Kidney (tissue), 14 donors: ENCODE data around the gene GPC1. TPM values are rescaled to one million over a fixed set of nuclear protein-coding genes. Genes with fewer than 3 reads are reported as not detected.

Experiments used
- DNase-seq, 5 donors: peaks; one replicate each; pipeline ENCODE4 v3.0.0-alpha.2; 2013 to 2020
- FAIRE-seq: peaks from 2 replicates; lab custom pipeline; 2012; peaks lifted over from hg19 to GRCh38; lab: Jason Lieb, UNC
- H3K27ac ChIP-seq, 2 donors: one replicate each; pipeline ENCODE4 v1.7.0; 2013; ENCODE audit warnings: low read depth in 2 of 2, low read length in 2 of 2, inconsistent platforms in 1 of 2
- H3K27me3 ChIP-seq: one replicate; pipeline ENCODE4 v1.7.1; 2013; ENCODE audit warnings: low read length, inconsistent platforms; ENCODE audit not compliant: control insufficient read depth, insufficient read depth
- H3K36me3 ChIP-seq, 3 donors: one replicate each; pipeline versions ENCODE4 v1.7.0 to v1.7.1; 2013; ENCODE audit warnings: low read length in 3 of 3, control low read depth in 1 of 3, inconsistent platforms in 1 of 3; ENCODE audit not compliant: insufficient read depth in 3 of 3, control insufficient read depth in 2 of 3
- H3K4me1 ChIP-seq, 3 donors: one replicate each; pipeline versions ENCODE4 v1.7.0 to v1.7.1; 2013; ENCODE audit warnings: low read length in 3 of 3, inconsistent platforms in 1 of 3, low read depth in 1 of 3; ENCODE audit not compliant: control insufficient read depth in 2 of 3, insufficient read depth in 2 of 3
- H3K4me3 ChIP-seq, 3 donors: one replicate each; pipeline versions ENCODE4 v1.7.0 to v1.8.1; 2013; ENCODE audit warnings: low read length in 3 of 3, control low read depth in 1 of 3, inconsistent platforms in 1 of 3
- H3K9ac ChIP-seq, 3 donors: one replicate each; pipeline versions ENCODE4 v1.7.0 to v1.7.1; 2013; ENCODE audit warnings: low read length in 3 of 3, control low read depth in 1 of 3, inconsistent platforms in 1 of 3
- H3K9me3 ChIP-seq, 3 donors: one replicate each; pipeline versions ENCODE4 v1.7.0 to v1.7.1; 2013; ENCODE audit warnings: low read length in 3 of 3, control low read depth in 1 of 3, inconsistent platforms in 1 of 3; ENCODE audit not compliant: control insufficient read depth in 2 of 3, insufficient read depth in 1 of 3
- intact Hi-C: fragments of 100-400 bp; cut with DNase I; formaldehyde crosslinking; loops from one replicate; pipeline ENCODE4 v1.11.1; 2022
- polyA plus RNA-seq: library from polyadenylated mRNA; stranded (reverse); fragments of 350-450 nt; fragmentation: Illumina TruSeq; extraction: RNeasy Lipid Tissue Mini Kit (QIAGEN cat#74804); gene quantifications from one replicate; pipeline ENCODE4 v1.2.3, GENCODE V29; 2014; ENCODE audit warnings: low read depth, low replicate concordance; ENCODE audit not compliant: insufficient read depth
- total RNA-seq: library from RNA; stranded (reverse); fragmentation: NEBNext Ultra II Directional; extraction: Animal tissue kit (Norgen Biotek cat#: 25700); gene quantifications from one replicate; pipeline ENCODE4 v1.2.1, GENCODE V29; 2021
- TF ChIP-seq, protein P1 (sequence below): IDR thresholded peaks from 3 replicates; pipeline ENCODE4 v1.5.1; 2012; ENCODE audit warnings: mild to moderate bottlenecking, moderate library complexity, borderline replicate concordance; ENCODE audit not compliant: insufficient read depth; ENCODE audit errors: extremely low read depth
- donor health status: control.
- donor health status: control.
- donor health status: control.
- donor health status: control.
- donor health status: control.
- donor health status: DM: yes; HTN: yes; CAD: no.
- donor health status: Normal renal cell carcinoma (clear cell type).

GPC1 gene
- total and polyA plus RNA-seq, 2 donors from 2014 or later: 18.4 to 124 TPM

DNA sequence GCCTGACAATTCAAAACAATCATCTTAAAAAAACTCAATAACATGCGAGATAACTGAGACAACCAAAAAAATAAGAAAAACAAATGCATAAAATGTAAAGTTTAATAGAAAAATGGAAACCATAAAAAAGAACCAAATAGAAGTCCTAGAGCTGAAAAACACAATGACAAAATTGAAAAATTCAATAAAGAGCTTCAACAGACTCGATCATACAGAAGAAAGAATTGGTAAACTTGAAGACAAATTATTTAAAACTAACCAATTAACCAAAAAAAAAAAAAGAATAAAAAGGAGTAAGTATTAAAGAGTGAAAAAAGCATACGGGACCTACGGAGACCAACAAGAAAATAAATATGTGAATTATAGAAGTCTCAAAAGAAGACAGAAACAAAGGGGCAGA is 37.7 kb downstream of the GPC1 start:
- TF ChIP-seq, protein P1, sequence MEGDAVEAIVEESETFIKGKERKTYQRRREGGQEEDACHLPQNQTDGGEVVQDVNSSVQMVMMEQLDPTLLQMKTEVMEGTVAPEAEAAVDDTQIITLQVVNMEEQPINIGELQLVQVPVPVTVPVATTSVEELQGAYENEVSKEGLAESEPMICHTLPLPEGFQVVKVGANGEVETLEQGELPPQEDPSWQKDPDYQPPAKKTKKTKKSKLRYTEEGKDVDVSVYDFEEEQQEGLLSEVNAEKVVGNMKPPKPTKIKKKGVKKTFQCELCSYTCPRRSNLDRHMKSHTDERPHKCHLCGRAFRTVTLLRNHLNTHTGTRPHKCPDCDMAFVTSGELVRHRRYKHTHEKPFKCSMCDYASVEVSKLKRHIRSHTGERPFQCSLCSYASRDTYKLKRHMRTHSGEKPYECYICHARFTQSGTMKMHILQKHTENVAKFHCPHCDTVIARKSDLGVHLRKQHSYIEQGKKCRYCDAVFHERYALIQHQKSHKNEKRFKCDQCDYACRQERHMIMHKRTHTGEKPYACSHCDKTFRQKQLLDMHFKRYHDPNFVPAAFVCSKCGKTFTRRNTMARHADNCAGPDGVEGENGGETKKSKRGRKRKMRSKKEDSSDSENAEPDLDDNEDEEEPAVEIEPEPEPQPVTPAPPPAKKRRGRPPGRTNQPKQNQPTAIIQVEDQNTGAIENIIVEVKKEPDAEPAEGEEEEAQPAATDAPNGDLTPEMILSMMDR: no peak
- DNase-seq: no peak
- Histone ChIP-seq H3K9me3 (peaks cover 0 to 5% (median 2%) of the 10 kb centered on the region in 3 donors), H3K27ac (no peak overlapping the region), H3K9ac (no peak overlapping the region), H3K4me3 (no peak overlapping the region), H3K4me1 (no peaks in the 10 kb centered on the region), H3K27me3 (no peaks in the 10 kb centered on the region), H3K36me3 (peaks cover 0 to 2% (median 0%) of the 10 kb centered on the region in 3 donors)
- peak; percentile 39 for FAIRE-seq
- intact Hi-C loops: no loop called here

DNA sequence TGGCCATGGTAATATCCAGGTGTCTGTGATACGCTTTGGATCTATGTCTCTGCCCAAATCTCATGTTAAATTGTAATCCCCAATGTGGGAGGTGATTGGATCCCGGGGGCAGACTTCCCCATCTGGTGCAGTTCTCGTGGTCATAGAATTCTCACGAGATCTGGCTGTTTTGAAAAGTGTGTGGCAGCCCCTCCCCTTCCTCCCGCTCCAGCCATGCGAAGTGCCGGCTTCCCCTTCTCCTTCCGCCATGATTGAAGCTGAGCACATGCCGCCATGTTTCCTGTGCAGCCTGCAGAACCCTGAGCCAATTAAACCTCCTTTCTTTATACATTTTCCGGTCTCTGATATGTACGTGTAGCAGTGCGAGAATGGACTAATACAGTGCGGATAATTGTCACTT is 42.5 kb downstream of the GPC1 start:
- FAIRE-seq: no peak
- no peaks in the 10 kb centered on the region for H3K4me1 ChIP-seq
- no peak overlapping the region for H3K4me3 ChIP-seq

DNA sequence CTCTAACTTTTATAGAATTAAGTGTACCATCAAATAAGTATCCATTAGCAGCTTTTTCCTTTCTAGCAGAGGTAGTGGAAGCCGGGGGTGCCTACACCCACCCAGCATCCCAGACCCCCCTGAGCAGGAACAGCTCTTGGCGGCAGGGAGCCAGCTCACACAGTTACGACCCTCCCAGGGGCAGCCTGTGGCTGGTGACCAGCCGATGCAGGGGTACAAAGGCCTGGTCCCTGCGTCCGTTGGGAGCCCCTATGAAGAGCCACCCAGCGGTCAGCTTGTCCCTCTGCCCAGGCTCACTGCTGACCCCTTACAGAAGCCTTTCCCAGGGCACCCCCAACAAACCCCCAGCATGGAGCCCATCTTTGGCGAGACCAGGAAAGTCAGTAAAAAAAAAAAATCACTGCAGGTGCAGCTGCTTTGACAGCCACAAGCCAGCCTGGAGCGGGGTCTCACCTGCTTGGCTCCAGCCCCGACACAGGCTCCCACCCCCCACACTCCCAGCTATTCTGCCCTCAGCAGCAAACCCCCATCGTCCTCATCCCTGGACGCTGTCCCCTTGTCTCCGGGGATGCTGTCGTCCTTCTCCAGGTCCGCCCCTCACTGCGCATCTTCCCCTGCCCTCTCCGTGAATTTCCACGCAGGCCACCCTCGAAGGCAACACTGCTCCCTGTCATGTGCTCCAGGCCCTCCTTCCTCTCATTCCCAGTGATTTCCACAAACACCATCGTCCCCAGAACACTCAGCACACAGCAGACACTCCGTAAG is 43.1 kb downstream of the GPC1 start:
- no peak overlapping the region for H3K4me3 ChIP-seq
- peak in 2 of 5 donors; percentile 5 to 58 for DNase-seq
- H3K9me3 ChIP-seq: peaks cover 0 to 5% (median 0%) of the 10 kb centered on the region in 3 donors
- no peak for FAIRE-seq
- no peak overlapping the region for H3K9ac ChIP-seq
- no peaks in the 10 kb centered on the region for H3K27me3 ChIP-seq
- H3K36me3 ChIP-seq: no peaks in the 10 kb centered on the region
- no peak overlapping the region for H3K27ac ChIP-seq
- no peaks in the 10 kb centered on the region for H3K4me1 ChIP-seq
- intact Hi-C loops: no loop called here
- TF ChIP-seq, protein P1: no peak

More for the DNA sequence above, 42.5 kb downstream of the GPC1 start:
- peak in 1 of 5 donors; percentile 39 for DNase-seq
- no peaks in the 10 kb centered on the region for H3K27me3 ChIP-seq
- H3K9me3 ChIP-seq: peaks cover 0 to 5% (median 0%) of the 10 kb centered on the region in 3 donors
- TF ChIP-seq, protein P1: no peak
- H3K27ac ChIP-seq: no peak overlapping the region
- H3K9ac ChIP-seq: no peak overlapping the region
- intact Hi-C loops: no loop called here
- no peaks in the 10 kb centered on the region for H3K36me3 ChIP-seq
